HG02870 (cell line): Measurements from ENCODE around the gene GABBR2.

ENCODE experiments used
- ATAC-seq: cut with Tn5 transposase; IDR thresholded peaks from one replicate; pipeline ENCODE4 v1.9.1; 2021; ENCODE audit warnings: mild to moderate bottlenecking, moderate library complexity; ENCODE audit not compliant: unreplicated experiment

GABBR2 gene

GRCh38 chr9:98708933-98709911 is at the start of gene GABBR2:
Gene GABBR2, minus strand, starts transcription at chr9:98708935. Its CDS starts 198 bp downstream, at chr9:98708737.
- no peak for ATAC-seq

GRCh38 chr9:98755006-98755618 is 46.4 kb upstream of the GABBR2 start:
- no peak for ATAC-seq

GRCh38 chr9:98751210-98751609 is 42.5 kb upstream of the GABBR2 start:
- ATAC-seq, result no peak

- no peak for ATAC-seq
Measured at GRCh38 chr9:98750364-98751060, 41.8 kb upstream of the GABBR2 start.

- no peak for ATAC-seq
Measured at GRCh38 chr9:98747476-98747875, 38.7 kb upstream of the GABBR2 start.

GRCh38 chr9:98745470-98745869 is 36.7 kb upstream of the GABBR2 start:
- no peak for ATAC-seq

GRCh38 chr9:98743818-98744611 is 35.3 kb upstream of the GABBR2 start:
- no peak for ATAC-seq

- ATAC-seq, result no peak
Measured at GRCh38 chr9:98743329-98743728, 34.6 kb upstream of the GABBR2 start.

GRCh38 chr9:98742325-98743280 is 33.9 kb upstream of the GABBR2 start:
- ATAC-seq, result no peak

- no peak for ATAC-seq
Measured at GRCh38 chr9:98740226-98740881, 31.6 kb upstream of the GABBR2 start.

GRCh38 chr9:98738741-98739140 is 30.0 kb upstream of the GABBR2 start:
- ATAC-seq, result no peak

GRCh38 chr9:98736226-98736625 is 27.5 kb upstream of the GABBR2 start:
- no peak for ATAC-seq

GRCh38 chr9:98732801-98733200 is 24.1 kb upstream of the GABBR2 start:
- no peak for ATAC-seq

- no peak for ATAC-seq
Measured at GRCh38 chr9:98732091-98732490, 23.4 kb upstream of the GABBR2 start.

GRCh38 chr9:98730871-98731270 is 22.1 kb upstream of the GABBR2 start:
- ATAC-seq, result no peak

GRCh38 chr9:98728500-98728899 is 19.8 kb upstream of the GABBR2 start:
- no peak for ATAC-seq

GRCh38 chr9:98727428-98727827 is 18.7 kb upstream of the GABBR2 start:
- no peak for ATAC-seq

- no peak for ATAC-seq
Measured at GRCh38 chr9:98726735-98727134, 18.0 kb upstream of the GABBR2 start.
